ENCODE data around the gene NFIA.

- no peak for TF ChIP-seq EZH2 (IDR thresholded peaks at IDR 0.05)
- TF ChIP-seq POLR2AphosphoS5 (IDR thresholded peaks at IDR 0.05; ENCODE audit: borderline replicate concordance, low read depth, low read length), result no peak
Observed at GRCh38 chr1:61448914-61449313, 366.6 kb downstream of the NFIA start.
